Measurements from ENCODE around the gene EFNA1.

DNA sequence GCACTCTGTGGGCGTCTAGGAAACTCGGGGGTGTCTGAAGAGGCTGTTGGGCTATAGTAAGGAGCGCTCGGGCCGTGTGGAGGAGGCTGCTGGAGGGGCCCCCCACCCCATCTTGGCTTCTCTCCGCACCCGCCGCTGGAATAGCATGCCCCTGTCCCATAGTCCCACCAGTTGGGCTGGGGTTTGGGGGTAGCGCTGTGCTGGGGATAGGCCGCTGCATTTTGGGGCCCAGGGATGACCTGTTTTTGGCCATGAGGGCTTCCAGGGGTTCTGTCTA, 48.5 kb upstream of the EFNA1 start:
- TF ChIP-seq, protein P1, sequence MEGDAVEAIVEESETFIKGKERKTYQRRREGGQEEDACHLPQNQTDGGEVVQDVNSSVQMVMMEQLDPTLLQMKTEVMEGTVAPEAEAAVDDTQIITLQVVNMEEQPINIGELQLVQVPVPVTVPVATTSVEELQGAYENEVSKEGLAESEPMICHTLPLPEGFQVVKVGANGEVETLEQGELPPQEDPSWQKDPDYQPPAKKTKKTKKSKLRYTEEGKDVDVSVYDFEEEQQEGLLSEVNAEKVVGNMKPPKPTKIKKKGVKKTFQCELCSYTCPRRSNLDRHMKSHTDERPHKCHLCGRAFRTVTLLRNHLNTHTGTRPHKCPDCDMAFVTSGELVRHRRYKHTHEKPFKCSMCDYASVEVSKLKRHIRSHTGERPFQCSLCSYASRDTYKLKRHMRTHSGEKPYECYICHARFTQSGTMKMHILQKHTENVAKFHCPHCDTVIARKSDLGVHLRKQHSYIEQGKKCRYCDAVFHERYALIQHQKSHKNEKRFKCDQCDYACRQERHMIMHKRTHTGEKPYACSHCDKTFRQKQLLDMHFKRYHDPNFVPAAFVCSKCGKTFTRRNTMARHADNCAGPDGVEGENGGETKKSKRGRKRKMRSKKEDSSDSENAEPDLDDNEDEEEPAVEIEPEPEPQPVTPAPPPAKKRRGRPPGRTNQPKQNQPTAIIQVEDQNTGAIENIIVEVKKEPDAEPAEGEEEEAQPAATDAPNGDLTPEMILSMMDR (IDR thresholded peaks at IDR 0.05) = no peak
- TF ChIP-seq EZH2phosphoT487 (IDR thresholded peaks at IDR 0.05) (no peak), EZH2 (IDR thresholded peaks at IDR 0.05) (no peak)

All from neural progenitor cell (in vitro differentiated cells).